ENCODE data around the gene ACTL6B.

Gene ACTL6B

GRCh38 chr7:100683659-100684533 lies 27.6 kb upstream of the ACTL6B start:
- no peaks in the 10 kb centered on the region for H3K9me3 ChIP-seq (ENCODE audit: low read length)
- H3K9ac ChIP-seq (ENCODE audit: low read length) = no peak overlapping the region
- no peaks in the 10 kb centered on the region for H3K9me2 ChIP-seq (ENCODE audit: low read depth, low read length)
- no peaks in the 10 kb centered on the region for H3K4me1 ChIP-seq (ENCODE audit: insufficient read depth, low read length, severe bottlenecking)
- no peaks in the 10 kb centered on the region for H3K27me3 ChIP-seq (ENCODE audit: insufficient read depth, low read length)
- H3K36me3 ChIP-seq (ENCODE audit: insufficient read depth, low read length) = peaks cover 99% of the 10 kb centered on the region
- H3K27ac ChIP-seq (ENCODE audit: low read depth, low read length, poor library complexity, severe bottlenecking) = no peak overlapping the region
- H3K79me2 ChIP-seq (ENCODE audit: insufficient read depth, low read length) = no peaks in the 10 kb centered on the region
- no peak for TF ChIP-seq CTCF (IDR thresholded peaks at IDR 0.05; ENCODE audit: low read length)
- TF ChIP-seq EZH2 (IDR thresholded peaks at IDR 0.05; ENCODE audit: borderline replicate concordance, low read length) = no peak
- no peaks in the 10 kb centered on the region for H3F3A ChIP-seq (ENCODE audit: insufficient read depth, low read length)
- H4K20me1 ChIP-seq (ENCODE audit: insufficient read depth, low read length) = no peaks in the 10 kb centered on the region
- no peak overlapping the region for H3K4me3 ChIP-seq (ENCODE audit: low read depth, low read length, poor library complexity, severe bottlenecking)
- H2AFZ ChIP-seq (ENCODE audit: low read length) = no peak overlapping the region
- no peak overlapping the region for H3K4me2 ChIP-seq (ENCODE audit: low read length)

- no peaks in the 10 kb centered on the region for H3K9me3 ChIP-seq (ENCODE audit: low read length)
- H3K4me3 ChIP-seq (ENCODE audit: low read depth, low read length, poor library complexity, severe bottlenecking) = no peak overlapping the region
- no peaks in the 10 kb centered on the region for H3K27me3 ChIP-seq (ENCODE audit: insufficient read depth, low read length)
- TF ChIP-seq EZH2 (IDR thresholded peaks at IDR 0.05; ENCODE audit: borderline replicate concordance, low read length) (no peak), CTCF (IDR thresholded peaks at IDR 0.05; ENCODE audit: low read length) (no peak)
- no peaks in the 10 kb centered on the region for H4K20me1 ChIP-seq (ENCODE audit: insufficient read depth, low read length)
- no peaks in the 10 kb centered on the region for H3F3A ChIP-seq (ENCODE audit: insufficient read depth, low read length)
- H2AFZ ChIP-seq (ENCODE audit: low read length) = no peak overlapping the region
- no peak overlapping the region for H3K9ac ChIP-seq (ENCODE audit: low read length)
- no peak overlapping the region for H3K27ac ChIP-seq (ENCODE audit: low read depth, low read length, poor library complexity, severe bottlenecking)
- no peaks in the 10 kb centered on the region for H3K79me2 ChIP-seq (ENCODE audit: insufficient read depth, low read length)
- no peaks in the 10 kb centered on the region for H3K4me1 ChIP-seq (ENCODE audit: insufficient read depth, low read length, severe bottlenecking)
- peaks cover 98% of the 10 kb centered on the region for H3K36me3 ChIP-seq (ENCODE audit: insufficient read depth, low read length)
- no peak overlapping the region for H3K4me2 ChIP-seq (ENCODE audit: low read length)
- no peaks in the 10 kb centered on the region for H3K9me2 ChIP-seq (ENCODE audit: low read depth, low read length)
Observed at GRCh38 chr7:100682991-100683658, 26.9 kb upstream of the ACTL6B start.

- Histone ChIP-seq H3K4me1 (ENCODE audit: insufficient read depth, low read length, severe bottlenecking) (no peaks in the 10 kb centered on the region), H3K9me3 (ENCODE audit: low read length) (no peaks in the 10 kb centered on the region), H3K36me3 (ENCODE audit: insufficient read depth, low read length) (peaks cover 98% of the 10 kb centered on the region), H3K4me3 (ENCODE audit: low read depth, low read length, poor library complexity, severe bottlenecking) (no peak overlapping the region), H3K9ac (ENCODE audit: low read length) (no peak overlapping the region), H3K9me2 (ENCODE audit: low read depth, low read length) (no peaks in the 10 kb centered on the region), H3F3A (ENCODE audit: insufficient read depth, low read length) (no peaks in the 10 kb centered on the region), H3K27ac (ENCODE audit: low read depth, low read length, poor library complexity, severe bottlenecking) (no peak overlapping the region), H3K27me3 (ENCODE audit: insufficient read depth, low read length) (no peaks in the 10 kb centered on the region), H2AFZ (ENCODE audit: low read length) (no peak overlapping the region), H3K4me2 (ENCODE audit: low read length) (no peak overlapping the region), H3K79me2 (ENCODE audit: insufficient read depth, low read length) (no peaks in the 10 kb centered on the region), H4K20me1 (ENCODE audit: insufficient read depth, low read length) (no peaks in the 10 kb centered on the region)
- TF ChIP-seq CTCF (IDR thresholded peaks at IDR 0.05; ENCODE audit: low read length) = no peak
- no peak for TF ChIP-seq EZH2 (IDR thresholded peaks at IDR 0.05; ENCODE audit: borderline replicate concordance, low read length)
Observed at GRCh38 chr7:100682228-100682741, 26.0 kb upstream of the ACTL6B start.
